K562 (cell line): Measurements from ENCODE around the gene PTPN7. TPM values are rescaled to one million over a fixed set of nuclear protein-coding genes. Genes with fewer than 3 reads are reported as not detected.

Experiments used
- ARHGAP35 ChIP-seq: fragments of 450-650 bp; IDR thresholded peaks from 2 replicates; pipeline ENCODE4 v1.6.1; 2018; ENCODE audit not compliant: partially characterized antibody
- CSDE1 ChIP-seq, 2 experiments: fragments of 450-650 bp; IDR thresholded peaks; 2 replicates each; pipeline ENCODE4 v1.6.1; 2016; ENCODE audit warnings: mild to moderate bottlenecking in 1 of 2
- HDAC1 ChIP-seq, 2 experiments: fragments of 450-650 bp; IDR thresholded peaks; 2 replicates each; pipeline ENCODE4 v1.6.1; 2016 to 2017; ENCODE audit warnings: inconsistent platforms in 1 of 2, mild to moderate bottlenecking in 1 of 2, moderate library complexity in 1 of 2
- SMAD4 ChIP-seq: fragments of 250-450 bp; sonication (Bioruptor Pico); conservative IDR thresholded peaks from 2 replicates; pipeline ENCODE4 v1.8.0; 2021; ENCODE audit warnings: inconsistent platforms, mild to moderate bottlenecking, moderate library complexity
- SMARCA5 ChIP-seq: fragments of 450-650 bp; IDR thresholded peaks from 2 replicates; pipeline ENCODE4 v1.6.1; 2016
- TOE1 ChIP-seq, 2 experiments: fragments of 450-650 bp in 1 of 2; sonication (generic) in 1 of 2; formaldehyde crosslinking in 1 of 2; IDR thresholded peaks; 2 replicates each; pipeline versions ENCODE4 v1.7.1 to v1.8.0; 2016 to 2022; ENCODE audit warnings: borderline replicate concordance in 2 of 2, mild to moderate bottlenecking in 2 of 2, antibody characterized with exemption in 1 of 2, inconsistent platforms in 1 of 2, low read depth in 1 of 2, missing genetic modification reagents in 1 of 2, moderate library complexity in 1 of 2
- polyA plus RNA-seq, 8 experiments: library from polyadenylated mRNA; depleted of rRNA in 4 of 8; stranded (reverse) in 5 of 8; unstranded in 3 of 8; fragments of >200 nt; fragmentation: Nextera tagmentation in 2 of 8; fragmentation: Illumina TruSeq in 1 of 8; extraction: Ambion mirVana in 2 of 8; extraction: Trizol in 1 of 8; gene quantifications; 2 replicates each; pipeline versions ENCODE4 v1.2.1 to v1.2.3, GENCODE V29; 2011 to 2014; ENCODE audit warnings: inconsistent platforms in 1 of 8, missing spikeins in 1 of 8
- total RNA-seq, 7 experiments: library from RNA; depleted of rRNA in 6 of 7; stranded (reverse); fragments of >200 nt in 6 of 7; fragmentation: Illumina TruSeq in 2 of 7; extraction: Trizol in 2 of 7; gene quantifications; 2 replicates each; pipeline versions ENCODE4 v1.2.1 to v1.2.3, GENCODE V29; 2011 to 2021; ENCODE audit warnings: low replicate concordance in 1 of 7
- TF ChIP-seq, protein P1 (sequence below), 3 experiments: IDR thresholded peaks in 2 of 3; conservative IDR thresholded peaks in 1 of 3; 2 replicates each; pipeline ENCODE4 v1.5.1; 2011 to 2012; ENCODE audit warnings: low read length in 3 of 3, mild to moderate bottlenecking in 3 of 3, control low read depth in 2 of 3, improper control_type of control experiment in 1 of 3, inconsistent platforms in 1 of 3, low read depth in 1 of 3, mixed read lengths in 1 of 3, moderate library complexity in 1 of 3; ENCODE audit not compliant: insufficient read depth in 2 of 3
- TF ChIP-seq, protein P2 (sequence below): fragments of 250-450 bp; sonication (Bioruptor Pico); IDR thresholded peaks from 2 replicates; pipeline ENCODE4 v1.4.0; 2020; ENCODE audit warnings: mild to moderate bottlenecking, moderate library complexity
- TF ChIP-seq, protein P3 (sequence below), 2 experiments: fragments of 450-650 bp; IDR thresholded peaks; 2 replicates each; pipeline ENCODE4 v1.6.1; 2016
- TF ChIP-seq, protein P4 (sequence below): fragments of 450-650 bp; IDR thresholded peaks from 2 replicates; pipeline ENCODE4 v1.6.1; 2016; ENCODE audit warnings: borderline replicate concordance
- TF ChIP-seq, protein P5 (sequence below): IDR thresholded peaks from 2 replicates; pipeline ENCODE4 v1.6.1; 2011; ENCODE audit warnings: borderline replicate concordance, low read depth, mild to moderate bottlenecking, moderate library complexity, low read length; ENCODE audit not compliant: insufficient read depth, poor library complexity, severe bottlenecking

Gene PTPN7
- total and polyA plus RNA-seq, 9 of the 15 experiments (the other 6 are each of a cell fraction or from before 2014, with no cell fraction given) = 18.7 to 144 (median 120) TPM

- TF ChIP-seq, protein P1, sequence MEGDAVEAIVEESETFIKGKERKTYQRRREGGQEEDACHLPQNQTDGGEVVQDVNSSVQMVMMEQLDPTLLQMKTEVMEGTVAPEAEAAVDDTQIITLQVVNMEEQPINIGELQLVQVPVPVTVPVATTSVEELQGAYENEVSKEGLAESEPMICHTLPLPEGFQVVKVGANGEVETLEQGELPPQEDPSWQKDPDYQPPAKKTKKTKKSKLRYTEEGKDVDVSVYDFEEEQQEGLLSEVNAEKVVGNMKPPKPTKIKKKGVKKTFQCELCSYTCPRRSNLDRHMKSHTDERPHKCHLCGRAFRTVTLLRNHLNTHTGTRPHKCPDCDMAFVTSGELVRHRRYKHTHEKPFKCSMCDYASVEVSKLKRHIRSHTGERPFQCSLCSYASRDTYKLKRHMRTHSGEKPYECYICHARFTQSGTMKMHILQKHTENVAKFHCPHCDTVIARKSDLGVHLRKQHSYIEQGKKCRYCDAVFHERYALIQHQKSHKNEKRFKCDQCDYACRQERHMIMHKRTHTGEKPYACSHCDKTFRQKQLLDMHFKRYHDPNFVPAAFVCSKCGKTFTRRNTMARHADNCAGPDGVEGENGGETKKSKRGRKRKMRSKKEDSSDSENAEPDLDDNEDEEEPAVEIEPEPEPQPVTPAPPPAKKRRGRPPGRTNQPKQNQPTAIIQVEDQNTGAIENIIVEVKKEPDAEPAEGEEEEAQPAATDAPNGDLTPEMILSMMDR (IDR thresholded peaks at IDR 0.05 in 2 of 3, conservative IDR thresholded peaks at IDR 0.05 in 1 of 3; ENCODE audit: insufficient read depth in 2 of 3, low read depth in 1 of 3, low read length in 3 of 3) = peak; percentile 35 to 53 (median 45); a peak in 5 of 6 replicates
- TF ChIP-seq HDAC1 (IDR thresholded peaks at IDR 0.05) (peak in 1 of 2 experiments; percentile 61; a peak in 1 of 4 replicates), SMAD4 (CRISPR knock-in tag) (no peak), ARHGAP35 (peak; percentile 75), CSDE1 (IDR thresholded peaks at IDR 0.05) (0 out of 4 replicates have a peak, but pooled peaks of 1 of the 2 experiments have one; percentile 39), TOE1 (IDR thresholded peaks at IDR 0.05; ENCODE audit: borderline replicate concordance) (0 out of 2 replicates have a peak, but pooled peaks have one; percentile 30), TOE1 (CRISPR knock-in tag; IDR thresholded peaks at IDR 0.05; ENCODE audit: borderline replicate concordance, low read depth) (no peak), SMARCA5 (peak; percentile 53; the same call in 1 of the 2 replicates)
- TF ChIP-seq, protein P2, sequence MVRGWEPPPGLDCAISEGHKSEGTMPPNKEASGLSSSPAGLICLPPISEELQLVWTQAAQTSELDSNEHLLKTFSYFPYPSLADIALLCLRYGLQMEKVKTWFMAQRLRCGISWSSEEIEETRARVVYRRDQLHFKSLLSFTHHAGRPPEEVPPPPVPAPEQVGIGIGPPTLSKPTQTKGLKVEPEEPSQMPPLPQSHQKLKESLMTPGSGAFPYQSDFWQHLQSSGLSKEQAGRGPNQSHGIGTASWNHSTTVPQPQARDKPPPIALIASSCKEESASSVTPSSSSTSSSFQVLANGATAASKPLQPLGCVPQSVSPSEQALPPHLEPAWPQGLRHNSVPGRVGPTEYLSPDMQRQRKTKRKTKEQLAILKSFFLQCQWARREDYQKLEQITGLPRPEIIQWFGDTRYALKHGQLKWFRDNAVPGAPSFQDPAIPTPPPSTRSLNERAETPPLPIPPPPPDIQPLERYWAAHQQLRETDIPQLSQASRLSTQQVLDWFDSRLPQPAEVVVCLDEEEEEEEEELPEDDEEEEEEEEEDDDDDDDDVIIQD (CRISPR knock-in tag) = no peak
- TF ChIP-seq, protein P3, sequence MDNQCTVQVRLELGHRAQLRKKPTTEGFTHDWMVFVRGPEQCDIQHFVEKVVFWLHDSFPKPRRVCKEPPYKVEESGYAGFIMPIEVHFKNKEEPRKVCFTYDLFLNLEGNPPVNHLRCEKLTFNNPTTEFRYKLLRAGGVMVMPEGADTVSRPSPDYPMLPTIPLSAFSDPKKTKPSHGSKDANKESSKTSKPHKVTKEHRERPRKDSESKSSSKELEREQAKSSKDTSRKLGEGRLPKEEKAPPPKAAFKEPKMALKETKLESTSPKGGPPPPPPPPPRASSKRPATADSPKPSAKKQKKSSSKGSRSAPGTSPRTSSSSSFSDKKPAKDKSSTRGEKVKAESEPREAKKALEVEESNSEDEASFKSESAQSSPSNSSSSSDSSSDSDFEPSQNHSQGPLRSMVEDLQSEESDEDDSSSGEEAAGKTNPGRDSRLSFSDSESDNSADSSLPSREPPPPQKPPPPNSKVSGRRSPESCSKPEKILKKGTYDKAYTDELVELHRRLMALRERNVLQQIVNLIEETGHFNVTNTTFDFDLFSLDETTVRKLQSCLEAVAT (IDR thresholded peaks at IDR 0.05) = peak; percentile 38 to 89
- TF ChIP-seq, protein P4, sequence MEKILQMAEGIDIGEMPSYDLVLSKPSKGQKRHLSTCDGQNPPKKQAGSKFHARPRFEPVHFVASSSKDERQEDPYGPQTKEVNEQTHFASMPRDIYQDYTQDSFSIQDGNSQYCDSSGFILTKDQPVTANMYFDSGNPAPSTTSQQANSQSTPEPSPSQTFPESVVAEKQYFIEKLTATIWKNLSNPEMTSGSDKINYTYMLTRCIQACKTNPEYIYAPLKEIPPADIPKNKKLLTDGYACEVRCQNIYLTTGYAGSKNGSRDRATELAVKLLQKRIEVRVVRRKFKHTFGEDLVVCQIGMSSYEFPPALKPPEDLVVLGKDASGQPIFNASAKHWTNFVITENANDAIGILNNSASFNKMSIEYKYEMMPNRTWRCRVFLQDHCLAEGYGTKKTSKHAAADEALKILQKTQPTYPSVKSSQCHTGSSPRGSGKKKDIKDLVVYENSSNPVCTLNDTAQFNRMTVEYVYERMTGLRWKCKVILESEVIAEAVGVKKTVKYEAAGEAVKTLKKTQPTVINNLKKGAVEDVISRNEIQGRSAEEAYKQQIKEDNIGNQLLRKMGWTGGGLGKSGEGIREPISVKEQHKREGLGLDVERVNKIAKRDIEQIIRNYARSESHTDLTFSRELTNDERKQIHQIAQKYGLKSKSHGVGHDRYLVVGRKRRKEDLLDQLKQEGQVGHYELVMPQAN = peak; percentile 68
- TF ChIP-seq, protein P5, sequence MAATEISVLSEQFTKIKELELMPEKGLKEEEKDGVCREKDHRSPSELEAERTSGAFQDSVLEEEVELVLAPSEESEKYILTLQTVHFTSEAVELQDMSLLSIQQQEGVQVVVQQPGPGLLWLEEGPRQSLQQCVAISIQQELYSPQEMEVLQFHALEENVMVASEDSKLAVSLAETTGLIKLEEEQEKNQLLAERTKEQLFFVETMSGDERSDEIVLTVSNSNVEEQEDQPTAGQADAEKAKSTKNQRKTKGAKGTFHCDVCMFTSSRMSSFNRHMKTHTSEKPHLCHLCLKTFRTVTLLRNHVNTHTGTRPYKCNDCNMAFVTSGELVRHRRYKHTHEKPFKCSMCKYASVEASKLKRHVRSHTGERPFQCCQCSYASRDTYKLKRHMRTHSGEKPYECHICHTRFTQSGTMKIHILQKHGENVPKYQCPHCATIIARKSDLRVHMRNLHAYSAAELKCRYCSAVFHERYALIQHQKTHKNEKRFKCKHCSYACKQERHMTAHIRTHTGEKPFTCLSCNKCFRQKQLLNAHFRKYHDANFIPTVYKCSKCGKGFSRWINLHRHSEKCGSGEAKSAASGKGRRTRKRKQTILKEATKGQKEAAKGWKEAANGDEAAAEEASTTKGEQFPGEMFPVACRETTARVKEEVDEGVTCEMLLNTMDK = peak; percentile 30
Measured at GRCh38 chr1:202205523-202206190, 45.3 kb upstream of the PTPN7 start (continued).
